ENCODE measurements around the gene CD22. TPM values are rescaled to one million over a fixed set of nuclear protein-coding genes. Genes with fewer than 3 reads are reported as not detected.

The CD22 gene
- total and polyA plus RNA-seq, 2 of the 13 experiments (the other 11 are each of a cell fraction or from before 2014, with no cell fraction given), result 0.71 to 1.7 TPM

GRCh38 chr19:35309481-35310279 lies 19.3 kb upstream of the CD22 start (continued):
- TF ChIP-seq ZBED4 (CRISPR knock-in tag; IDR thresholded peaks at IDR 0.05; ENCODE audit: borderline replicate concordance) (no peak), ZNF629 (CRISPR knock-in tag; conservative IDR thresholded peaks at IDR 0.05) (no peak), CREBL2 (CRISPR knock-in tag; IDR thresholded peaks at IDR 0.05; ENCODE audit: borderline replicate concordance) (no peak), ZNF224 (CRISPR knock-in tag; IDR thresholded peaks at IDR 0.05) (no peak), NR2F1 (CRISPR knock-in tag; IDR thresholded peaks at IDR 0.05) (no peak), ZNF251 (CRISPR knock-in tag; IDR thresholded peaks at IDR 0.05) (no peak), HNRNPL (IDR thresholded peaks at IDR 0.05; ENCODE audit: low read depth, low read length) (no peak), ZFYVE20 (CRISPR knock-in tag; IDR thresholded peaks at IDR 0.05; ENCODE audit: borderline replicate concordance, low read depth) (no peak), ZNF547 (CRISPR knock-in tag; IDR thresholded peaks at IDR 0.05) (no peak), GATAD1 (CRISPR knock-in tag; IDR thresholded peaks at IDR 0.05) (no peak), FUBP1 (CRISPR knock-in tag; IDR thresholded peaks at IDR 0.05; ENCODE audit: borderline replicate concordance) (no peak), TGIF2 (CRISPR knock-in tag; IDR thresholded peaks at IDR 0.05) (no peak), KDM1A (CRISPR knock-in tag; IDR thresholded peaks at IDR 0.05) (no peak), AHR (CRISPR knock-in tag; IDR thresholded peaks at IDR 0.05) (no peak; the same call in 1 of the 2 replicates), SIX1 (CRISPR knock-in tag; IDR thresholded peaks at IDR 0.05; ENCODE audit: borderline replicate concordance) (no peak), ZNF138 (CRISPR knock-in tag; IDR thresholded peaks at IDR 0.05; ENCODE audit: low read depth) (no peak)
- TF ChIP-seq, protein P1, sequence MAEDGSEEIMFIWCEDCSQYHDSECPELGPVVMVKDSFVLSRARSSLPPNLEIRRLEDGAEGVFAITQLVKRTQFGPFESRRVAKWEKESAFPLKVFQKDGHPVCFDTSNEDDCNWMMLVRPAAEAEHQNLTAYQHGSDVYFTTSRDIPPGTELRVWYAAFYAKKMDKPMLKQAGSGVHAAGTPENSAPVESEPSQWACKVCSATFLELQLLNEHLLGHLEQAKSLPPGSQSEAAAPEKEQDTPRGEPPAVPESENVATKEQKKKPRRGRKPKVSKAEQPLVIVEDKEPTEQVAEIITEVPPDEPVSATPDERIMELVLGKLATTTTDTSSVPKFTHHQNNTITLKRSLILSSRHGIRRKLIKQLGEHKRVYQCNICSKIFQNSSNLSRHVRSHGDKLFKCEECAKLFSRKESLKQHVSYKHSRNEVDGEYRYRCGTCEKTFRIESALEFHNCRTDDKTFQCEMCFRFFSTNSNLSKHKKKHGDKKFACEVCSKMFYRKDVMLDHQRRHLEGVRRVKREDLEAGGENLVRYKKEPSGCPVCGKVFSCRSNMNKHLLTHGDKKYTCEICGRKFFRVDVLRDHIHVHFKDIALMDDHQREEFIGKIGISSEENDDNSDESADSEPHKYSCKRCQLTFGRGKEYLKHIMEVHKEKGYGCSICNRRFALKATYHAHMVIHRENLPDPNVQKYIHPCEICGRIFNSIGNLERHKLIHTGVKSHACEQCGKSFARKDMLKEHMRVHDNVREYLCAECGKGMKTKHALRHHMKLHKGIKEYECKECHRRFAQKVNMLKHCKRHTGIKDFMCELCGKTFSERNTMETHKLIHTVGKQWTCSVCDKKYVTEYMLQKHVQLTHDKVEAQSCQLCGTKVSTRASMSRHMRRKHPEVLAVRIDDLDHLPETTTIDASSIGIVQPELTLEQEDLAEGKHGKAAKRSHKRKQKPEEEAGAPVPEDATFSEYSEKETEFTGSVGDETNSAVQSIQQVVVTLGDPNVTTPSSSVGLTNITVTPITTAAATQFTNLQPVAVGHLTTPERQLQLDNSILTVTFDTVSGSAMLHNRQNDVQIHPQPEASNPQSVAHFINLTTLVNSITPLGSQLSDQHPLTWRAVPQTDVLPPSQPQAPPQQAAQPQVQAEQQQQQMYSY (CRISPR knock-in tag; IDR thresholded peaks at IDR 0.05), result no peak

All from HepG2 (cell line).